Fibroblast of the aortic adventitia (primary cell): Measurements from ENCODE around the gene OTOP3. TPM values are rescaled to one million over a fixed set of nuclear protein-coding genes. Genes with fewer than 3 reads are reported as not detected.
A peak's percentile ranks its signal among the peaks of the same experiment; 100 is the strongest.

Experiments
- DNase-seq: peaks from one replicate; pipeline ENCODE4 v3.0.0-alpha.2; 2010; ENCODE audit warnings: low read depth
- H3K4me3 ChIP-seq: 2 replicates; pipeline ENCODE4 v1.5.1; 2011; ENCODE audit warnings: low read depth, mild to moderate bottlenecking, control low read depth, low read length, moderate library complexity
- CTCF ChIP-seq: IDR thresholded peaks from 2 replicates; pipeline ENCODE4 v1.5.1; 2011; ENCODE audit warnings: mild to moderate bottlenecking, low read length, control low read depth, inconsistent platforms; ENCODE audit not compliant: insufficient read depth
- total RNA-seq: library from RNA; depleted of rRNA; stranded (reverse); fragments of >200 nt; gene quantifications from 2 replicates; pipeline ENCODE4 v1.2.3, GENCODE V29; 2012; ENCODE audit warnings: low replicate concordance

OTOP3 gene
- total RNA-seq, 1 donor = not detected

GRCh38 chr17:74977802-74978201, 42.1 kb downstream of the OTOP3 start:
- DNase-seq = no peak
- TF ChIP-seq CTCF = no peak
- no peak overlapping the region for H3K4me3 ChIP-seq

- no peak for DNase-seq
- TF ChIP-seq CTCF = no peak
- no peak overlapping the region for H3K4me3 ChIP-seq
These were observed 42.5 kb downstream of the OTOP3 start for GRCh38 chr17:74978240-74978639.

- no peak overlapping the region for H3K4me3 ChIP-seq
- no peak for TF ChIP-seq CTCF
- no peak for DNase-seq
These were observed 43.9 kb downstream of the OTOP3 start for GRCh38 chr17:74979408-74980146.

GRCh38 chr17:74981318-74981978, 45.8 kb downstream of the OTOP3 start:
- DNase-seq = no peak
- H3K4me3 ChIP-seq = peak overlapping the region; percentile 75
- no peak for TF ChIP-seq CTCF

- DNase-seq = peak; percentile 40
- no peak for TF ChIP-seq CTCF
- peak overlapping the region; percentile 75 for H3K4me3 ChIP-seq
These were observed 46.4 kb downstream of the OTOP3 start for GRCh38 chr17:74981979-74982662.

- peak; percentile 4 for DNase-seq
- H3K4me3 ChIP-seq = peak overlapping the region; percentile 75
These were observed 47.1 kb downstream of the OTOP3 start for GRCh38 chr17:74982663-74983313.

GRCh38 chr17:74986206-74986576, 50.5 kb downstream of the OTOP3 start:
- TF ChIP-seq CTCF = no peak
- H3K4me3 ChIP-seq = no peak overlapping the region
- DNase-seq = no peak
